Astrocyte (in vitro differentiated cells and primary cell): ENCODE data around the gene CELA3B. TPM values are rescaled to one million over a fixed set of nuclear protein-coding genes. Genes with fewer than 3 reads are reported as not detected.

Experiments
- DNase-seq: peaks from one replicate; pipeline ENCODE4 v3.0.0-alpha.2; 2010; ENCODE audit warnings: low read depth
- FAIRE-seq: peaks from 2 replicates; lab custom pipeline; 2011; peaks lifted over from hg19 to GRCh38; lab: Jason Lieb, UNC
- H2AFZ ChIP-seq: 2 replicates; pipeline ENCODE4 v1.6.0; 2012; ENCODE audit warnings: low read depth, low read length, inconsistent platforms
- H3K27ac ChIP-seq: 2 replicates; pipeline ENCODE4 v1.5.1; 2011; ENCODE audit warnings: low read depth, low read length, inconsistent platforms
- H3K27me3 ChIP-seq: 2 replicates; pipeline ENCODE4 v1.6.0; 2011; ENCODE audit warnings: low read length, inconsistent platforms; ENCODE audit not compliant: insufficient read depth
- H3K36me3 ChIP-seq: 2 replicates; pipeline ENCODE4 v1.5.1; 2011; ENCODE audit warnings: low read length, inconsistent platforms; ENCODE audit not compliant: insufficient read depth
- H3K4me1 ChIP-seq: 2 replicates; pipeline ENCODE4 v1.5.1; 2011; ENCODE audit warnings: low read length, inconsistent platforms; ENCODE audit not compliant: insufficient read depth
- H3K4me2 ChIP-seq: 2 replicates; pipeline ENCODE4 v1.6.0; 2012; ENCODE audit warnings: low read length, inconsistent platforms
- H3K4me3 ChIP-seq: 2 replicates; pipeline ENCODE4 v1.5.1; 2011; ENCODE audit warnings: low read depth, mild to moderate bottlenecking, low read length, inconsistent platforms; ENCODE audit not compliant: insufficient read depth
- H3K79me2 ChIP-seq: 2 replicates; pipeline ENCODE4 v1.6.0; 2012; ENCODE audit warnings: mild to moderate bottlenecking, low read length, inconsistent platforms; ENCODE audit not compliant: insufficient read depth
- H3K9ac ChIP-seq: 2 replicates; pipeline ENCODE4 v1.6.0; 2012; ENCODE audit warnings: mild to moderate bottlenecking, low read length, inconsistent platforms
- H3K9me3 ChIP-seq: 2 replicates; pipeline ENCODE4 v1.5.1; 2012; ENCODE audit warnings: low read depth, mild to moderate bottlenecking, low read length, inconsistent platforms; ENCODE audit not compliant: insufficient read depth
- H4K20me1 ChIP-seq: 2 replicates; pipeline ENCODE4 v1.6.0; 2012; ENCODE audit warnings: low read length, inconsistent platforms; ENCODE audit not compliant: insufficient read depth
- H3K27ac Mint-ChIP-seq: one replicate; pipeline ENCODE4 v1.8.0; 2021; ENCODE audit warnings: mild to moderate bottlenecking, mixed read lengths; ENCODE audit not compliant: unreplicated experiment
- H3K27me3 Mint-ChIP-seq: one replicate; pipeline ENCODE4 v1.8.0; 2021; ENCODE audit warnings: low read depth, mixed read lengths; ENCODE audit not compliant: unreplicated experiment
- H3K36me3 Mint-ChIP-seq: one replicate; pipeline ENCODE4 v1.8.0; 2021; ENCODE audit warnings: low read depth, mixed read lengths; ENCODE audit not compliant: unreplicated experiment
- H3K4me1 Mint-ChIP-seq: one replicate; pipeline ENCODE4 v1.8.0; 2021; ENCODE audit warnings: low read depth, mixed read lengths; ENCODE audit not compliant: unreplicated experiment
- H3K4me3 Mint-ChIP-seq: one replicate; pipeline ENCODE4 v1.8.0; 2021; ENCODE audit warnings: mild to moderate bottlenecking, moderate library complexity, mixed read lengths; ENCODE audit not compliant: unreplicated experiment
- H3K9me3 Mint-ChIP-seq: one replicate; pipeline ENCODE4 v1.8.0; 2021; ENCODE audit warnings: mild to moderate bottlenecking, mixed read lengths; ENCODE audit not compliant: unreplicated experiment
- CTCF ChIP-seq: IDR thresholded peaks from 2 replicates; pipeline ENCODE4 v1.5.1; 2011; ENCODE audit warnings: low read depth, mild to moderate bottlenecking, inconsistent platforms, low read length, moderate library complexity; ENCODE audit not compliant: insufficient read depth
- EZH2 ChIP-seq: IDR thresholded peaks from 2 replicates; pipeline ENCODE4 v1.6.1; 2012; ENCODE audit warnings: mild to moderate bottlenecking, low read length, inconsistent platforms; ENCODE audit not compliant: insufficient read depth
- total RNA-seq: library from RNA; stranded (reverse); gene quantifications from 2 replicates; pipeline ENCODE4 v1.2.1, GENCODE V29; 2021

CELA3B gene
- total RNA-seq, 1 donor from 2014 or later = not detected

DNA sequence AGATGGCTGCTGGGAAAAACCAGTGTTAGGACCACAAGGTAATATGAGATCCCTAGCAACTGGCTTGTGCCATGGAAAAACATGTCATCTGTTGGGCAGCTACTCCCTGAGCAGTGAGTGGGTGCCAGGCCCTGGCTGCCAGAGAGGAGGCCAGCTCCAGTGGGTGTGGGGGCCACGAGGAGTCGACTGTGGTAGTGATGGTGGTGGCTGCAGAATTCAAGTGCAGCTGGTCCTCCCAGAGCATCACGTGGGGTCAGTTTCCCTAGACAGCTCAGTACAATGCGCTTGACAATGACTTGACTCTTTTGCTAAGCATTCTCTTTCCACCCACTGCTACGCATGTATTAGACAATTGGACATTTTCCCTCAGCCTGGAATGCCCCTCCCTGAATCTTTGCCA, 61.2 kb downstream of the CELA3B start:
- H3K27me3 Mint-ChIP-seq = no peaks in the 10 kb centered on the region
- Histone ChIP-seq H3K4me3 (no peak overlapping the region), H3K4me2 (no peak overlapping the region), H3K9me3 (no peaks in the 10 kb centered on the region), H3K9ac (no peak overlapping the region), H3K36me3 (no peaks in the 10 kb centered on the region), H3K4me1 (peaks cover 7% of the 10 kb centered on the region), H3K27ac (no peak overlapping the region), H4K20me1 (no peaks in the 10 kb centered on the region), H2AFZ (no peak overlapping the region), H3K79me2 (no peaks in the 10 kb centered on the region), H3K27me3 (no peaks in the 10 kb centered on the region)
- H3K4me1 Mint-ChIP-seq = no peaks in the 10 kb centered on the region
- no peak overlapping the region for H3K27ac Mint-ChIP-seq
- H3K4me3 Mint-ChIP-seq = no peak overlapping the region
- no peaks in the 10 kb centered on the region for H3K36me3 Mint-ChIP-seq
- no peak for TF ChIP-seq EZH2
- TF ChIP-seq CTCF = no peak
- FAIRE-seq (no peak), DNase-seq (no peak)
- H3K9me3 Mint-ChIP-seq = no peaks in the 10 kb centered on the region

Other genes starting within 250 kb of the CELA3B start
- 85.7 and 85.8 TPM in 2 replicates for gene USP48, start 193.9 kb upstream of the CELA3B start, total RNA-seq
- 0.14 and 0.22 TPM in 2 replicates for gene LDLRAD2, start 164.8 kb upstream of the CELA3B start, total RNA-seq
- gene HSPG2, start 39.7 kb upstream of the CELA3B start, total RNA-seq = 249 and 262 TPM in 2 replicates
- not detected in 2 replicates for gene CELA3A, start 24.6 kb downstream of the CELA3B start, total RNA-seq
- gene CDC42, start 75.7 kb downstream of the CELA3B start, total RNA-seq = 346 and 366 TPM in 2 replicates
- 0.91 and 1.2 TPM in 2 replicates for gene WNT4, start 166.1 kb downstream of the CELA3B start, total RNA-seq